HCT116 (cell line): Measurements from ENCODE around the gene OR52E2. TPM values are rescaled to one million over a fixed set of nuclear protein-coding genes. Genes with fewer than 3 reads are reported as not detected.

Experiments
- ATAC-seq: fragments of 200-7000 bp; cut with Tn5 transposase; 2 replicates; pipeline ENCODE4 v1.9.1; 2020; ENCODE audit warnings: mild to moderate bottlenecking, moderate library complexity
- BruUV-seq: library from RNA; stranded (reverse); fragments of 400-500 nt; replicated peaks from 2 replicates; lab custom pipeline; 2021; lab: Mats Ljungman, UMichigan
- CTCF ChIA-PET: fragments of 300-600 bp; sonication (Branson Sonifier 250); formaldehyde crosslinking; loops from one replicate; lab custom pipeline; 2021; ENCODE audit warnings: antibody characterized with exemption; lab: Charles Lee
- POLR2A ChIA-PET: fragments of 300-600, 350-600 bp; sonication (Branson Sonifier 250); formaldehyde crosslinking; loops from one replicate; lab custom pipeline; 2021; ENCODE audit warnings: antibody characterized with exemption; lab: Charles Lee
- RAD21 ChIA-PET, 2 experiments: fragments of 300-600 bp; sonication (Branson Sonifier 250); formaldehyde crosslinking; loops; one replicate each; lab custom pipeline; 2023; ENCODE audit warnings: low total read pairs in 2 of 2; ENCODE audit not compliant: uncharacterized antibody in 2 of 2, unreplicated experiment in 2 of 2, low non-redundant PET in 1 of 2; lab: Charles Lee
- DNase-seq: peaks from one replicate; pipeline ENCODE4 v3.0.0-alpha.2; 2010; ENCODE audit warnings: low read depth, low spot score
- H2AFZ ChIP-seq: fragments of 200-600 bp; shearing (Covaris generic), sonication (generic); 2 replicates; pipeline ENCODE4 v1.6.1; 2017; ENCODE audit warnings: low read depth, mixed run types, mixed read lengths, antibody characterized with exemption, low read length; ENCODE audit not compliant: poor library complexity, severe bottlenecking
- H3K27ac ChIP-seq: 2 replicates; pipeline ENCODE4 v1.5.1; 2012; ENCODE audit warnings: low read depth, low read length
- H3K27me3 ChIP-seq: fragments of 200-600 bp; sonication (generic); 2 replicates; pipeline ENCODE4 v1.6.1; 2016; ENCODE audit warnings: mixed run types, low read length, mixed read lengths; ENCODE audit not compliant: insufficient read depth
- H3K36me3 ChIP-seq, 2 experiments: fragments of 200-500 bp in 1 of 2; fragments of 200-600 bp in 1 of 2; sonication (Bioruptor generic) in 1 of 2; sonication (generic) in 1 of 2; 2 replicates each; pipeline versions ENCODE4 v1.5.1 to v1.6.1; 2014 to 2016; ENCODE audit warnings: low read length in 2 of 2, inconsistent platforms in 1 of 2, mixed read lengths in 1 of 2, mixed run types in 1 of 2; ENCODE audit not compliant: insufficient read depth in 2 of 2, control insufficient read depth in 1 of 2
- H3K4me1 ChIP-seq, 2 experiments: fragments of 200-600 bp in 1 of 2; sonication (generic) in 1 of 2; 2 replicates each; pipeline versions ENCODE4 v1.5.1 to v1.6.1; 2012 to 2017; ENCODE audit warnings: low read length in 2 of 2, inconsistent platforms in 1 of 2, mild to moderate bottlenecking in 1 of 2, mixed read lengths in 1 of 2, mixed run types in 1 of 2, moderate library complexity in 1 of 2; ENCODE audit not compliant: insufficient read depth in 2 of 2, control insufficient read depth in 1 of 2
- H3K4me2 ChIP-seq: fragments of 200-600 bp; sonication (generic); 2 replicates; pipeline ENCODE4 v1.6.1; 2017; ENCODE audit warnings: mixed run types, low read length, mixed read lengths
- H3K4me3 ChIP-seq, 2 experiments: fragments of 200-600 bp in 1 of 2; sonication (generic) in 1 of 2; replicated peaks in 1 of 2; 2 replicates each; pipeline ENCODE4 v1.5.1; 2011 to 2016; ENCODE audit warnings: low read length in 2 of 2, control low read depth in 1 of 2, low read depth in 1 of 2, mild to moderate bottlenecking in 1 of 2, mixed read lengths in 1 of 2, mixed run types in 1 of 2
- H3K79me2 ChIP-seq: fragments of 200-600 bp; sonication (generic); 2 replicates; pipeline ENCODE4 v1.6.1; 2017; ENCODE audit warnings: mild to moderate bottlenecking, mixed run types, low read length, moderate library complexity, mixed read lengths; ENCODE audit not compliant: insufficient read depth
- H3K9ac ChIP-seq: fragments of 200-600 bp; sonication (generic); 2 replicates; pipeline ENCODE4 v1.6.1; 2016; ENCODE audit warnings: low read length, mixed read lengths
- H3K9me2 ChIP-seq: fragments of 200-600 bp; sonication (generic), shearing (Covaris generic); 2 replicates; pipeline ENCODE4 v1.6.1; 2017; ENCODE audit warnings: mixed run types, mild to moderate bottlenecking, moderate library complexity; ENCODE audit not compliant: insufficient read depth
- H3K9me3 ChIP-seq, 2 experiments: fragments of 200-500 bp in 1 of 2; fragments of 200-600 bp in 1 of 2; sonication (Bioruptor generic) in 1 of 2; sonication (generic) in 1 of 2; 2 replicates each; pipeline ENCODE4 v1.6.1; 2014 to 2017; ENCODE audit warnings: low read length in 2 of 2, mixed read lengths in 2 of 2, inconsistent platforms in 1 of 2, low read depth in 1 of 2, mild to moderate bottlenecking in 1 of 2, mixed run types in 1 of 2, moderate library complexity in 1 of 2; ENCODE audit not compliant: control insufficient read depth in 1 of 2, insufficient read depth in 1 of 2
- H4K20me1 ChIP-seq: fragments of 200-600 bp; sonication (generic), shearing (Covaris generic); 2 replicates; pipeline ENCODE4 v1.6.1; 2017; ENCODE audit warnings: mixed run types, mild to moderate bottlenecking, moderate library complexity; ENCODE audit not compliant: insufficient read depth
- CEBPB ChIP-seq: IDR thresholded peaks from 2 replicates; pipeline ENCODE4 v1.6.1; 2012; ENCODE audit warnings: low read depth
- CTCF ChIP-seq, 3 experiments: fragments of 200-600 bp in 1 of 3; sonication (generic) in 1 of 3; IDR thresholded peaks in 2 of 3; conservative IDR thresholded peaks in 1 of 3; 2 replicates each; pipeline ENCODE4 v1.5.1; 2012 to 2017; ENCODE audit warnings: low read depth in 2 of 3, low read length in 2 of 3, antibody characterized with exemption in 1 of 3, borderline replicate concordance in 1 of 3, control low read depth in 1 of 3, mild to moderate bottlenecking in 1 of 3, mixed read lengths in 1 of 3, mixed run types in 1 of 3, moderate library complexity in 1 of 3; ENCODE audit not compliant: insufficient read depth in 1 of 3
- EGR1 ChIP-seq: IDR thresholded peaks from 2 replicates; pipeline ENCODE4 v1.6.1; 2012; ENCODE audit warnings: low read depth
- EZH2 ChIP-seq: fragments of 200-600 bp; sonication (generic); IDR thresholded peaks from 2 replicates; pipeline ENCODE4 v1.6.1; 2017; ENCODE audit warnings: antibody characterized with exemption, mixed run types
- TCF7L2 ChIP-seq: IDR thresholded peaks from 2 replicates; pipeline ENCODE4 v1.7.0; 2011; ENCODE audit warnings: borderline replicate concordance, inconsistent platforms; ENCODE audit not compliant: insufficient read depth, insufficient read length; ENCODE audit errors: extremely low read depth
- ZNF274 ChIP-seq: fragments of 200-500 bp; sonication (Bioruptor generic); IDR thresholded peaks from 2 replicates; pipeline ENCODE4 v1.6.1; 2014; ENCODE audit warnings: mild to moderate bottlenecking, low read depth, low read length, inconsistent platforms
- intact Hi-C: fragments of 100-400 bp; cut with micrococcal nuclease; formaldehyde crosslinking; loops from 2 replicates; pipeline ENCODE4 v1.10.0; 2022
- total RNA-seq: library from RNA; stranded (reverse); gene quantifications from one replicate; pipeline ENCODE4 v1.2.1, GENCODE V29; 2021; ENCODE audit not compliant: unreplicated experiment

OR52E2 gene
- total RNA-seq, 1 experiment from 2014 or later, result not detected

GRCh38 chr11:5011254-5011653 is 48.2 kb downstream of the OR52E2 start:
- Histone ChIP-seq H4K20me1 (no peaks in the 10 kb centered on the region), H3K4me3 (no peak overlapping the region), H3K4me2 (no peak overlapping the region), H3K4me1 (no peaks in the 10 kb centered on the region), H3K36me3 (no peaks in the 10 kb centered on the region), H2AFZ (no peak overlapping the region), H3K27me3 (peaks cover 43% of the 10 kb centered on the region), H3K9me3 (no peaks in the 10 kb centered on the region), H3K9ac (no peak overlapping the region), H3K79me2 (no peaks in the 10 kb centered on the region), H3K27ac (no peak overlapping the region), H3K9me2 (no peaks in the 10 kb centered on the region)
- DNase-seq (no peak), ATAC-seq (no peak)
- BruUV-seq, result no TSS peak
- CTCF ChIA-PET, result interaction anchor here (0.8 kb wide), 1 partner anchor 384 kb away, joined by 3 read pairs; no protein-coding TSS in a partner anchor
- TF ChIP-seq CEBPB, result no peak
- no peak for TF ChIP-seq TCF7L2
- TF ChIP-seq CTCF (IDR thresholded peaks at IDR 0.05 in 2 of 3, conservative IDR thresholded peaks at IDR 0.05 in 1 of 3; ENCODE audit: borderline replicate concordance in 1 of 3, insufficient read depth in 1 of 3, low read depth in 2 of 3, low read length in 2 of 3), result no peak
- TF ChIP-seq ZNF274, result no peak
- no peak for TF ChIP-seq EZH2
- TF ChIP-seq EGR1, result no peak
- POLR2A ChIA-PET, result interaction anchor here (0.6 kb wide), 1 partner anchor 300 kb away, joined by 3 read pairs; no protein-coding TSS in a partner anchor
- RAD21 ChIA-PET, result no interaction called here
- intact Hi-C loops, result no loop called here

Other genes starting within 250 kb of the OR52E2 start
- not detected for gene OR51F2, start 238.3 kb downstream of the OR52E2 start, total RNA-seq
- not detected for gene OR51S1, start 210.4 kb downstream of the OR52E2 start, total RNA-seq
- gene OR51T1, start 177.7 kb downstream of the OR52E2 start, total RNA-seq, result not detected
- not detected for gene OR51A7, start 155.8 kb downstream of the OR52E2 start, total RNA-seq
- not detected for gene OR51G2, start 140.3 kb downstream of the OR52E2 start, total RNA-seq
- gene OR51G1, start 135.3 kb downstream of the OR52E2 start, total RNA-seq, result not detected
- not detected for gene OR51A4, start 112.0 kb downstream of the OR52E2 start, total RNA-seq
- not detected for gene OR51A2, start 103.9 kb downstream of the OR52E2 start, total RNA-seq
- not detected for gene OR51L1, start 64.8 kb downstream of the OR52E2 start, total RNA-seq
- not detected for gene OR52J3, start 13.1 kb downstream of the OR52E2 start, total RNA-seq
- not detected for gene OR52E1, start 9.9 kb upstream of the OR52E2 start, total RNA-seq
- gene OR52A5, start 78.7 kb upstream of the OR52E2 start, total RNA-seq, result not detected
- not detected for gene OR52A1, start 95.1 kb upstream of the OR52E2 start, total RNA-seq
- gene OR51V1, start 141.1 kb upstream of the OR52E2 start, total RNA-seq, result not detected
- gene HBB, start 167.4 kb upstream of the OR52E2 start, total RNA-seq, result not detected
- not detected for gene HBD, start 174.9 kb upstream of the OR52E2 start, total RNA-seq
- gene HBG1, start 190.2 kb upstream of the OR52E2 start, total RNA-seq, result 3.6 TPM
- gene HBG2, start 195.2 kb upstream of the OR52E2 start, total RNA-seq, result 48.1 TPM
- 212 TPM for gene HBE1, start 210.3 kb upstream of the OR52E2 start, total RNA-seq
- gene OR51B4, start 242.3 kb upstream of the OR52E2 start, total RNA-seq, result 43.7 TPM